SIG-M5 treated with dmso at 0.1 percent for 504 hours (cell line): ENCODE results near the gene C7.
"Not testable (repeated sequence)": the region's sequence is repeated elsewhere in the genome, so short reads cannot be mapped to it uniquely, and the experiment has no call there.

Source experiments
- DNase-seq: peaks from one replicate; lab custom pipeline; 2025; ENCODE audit not compliant: unreplicated experiment; lab: John Stamatoyannopoulos, UW

C7 gene

DNA sequence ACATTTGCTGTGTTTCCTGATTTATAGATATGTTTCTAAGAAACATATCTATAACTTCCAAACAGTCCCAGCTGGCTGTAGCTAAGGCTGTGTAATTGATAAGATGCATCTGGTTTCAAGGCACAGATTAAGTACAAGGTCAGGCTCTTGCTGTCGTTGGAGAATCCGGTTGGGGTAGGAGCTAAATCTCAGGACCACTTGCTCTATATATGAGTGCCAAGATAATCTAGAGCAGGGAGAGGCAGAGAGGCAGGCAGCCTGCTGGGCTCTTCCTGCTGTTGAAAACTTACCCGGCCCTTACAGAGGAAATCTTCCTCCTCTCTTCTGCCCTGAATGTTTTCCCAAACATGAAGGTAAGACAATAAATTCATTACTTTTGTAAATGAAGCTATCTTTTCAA lies at the start of gene C7:
C7 (plus strand) TSS at position 234 of the 400 bp plus-strand sequence; CDS start at position 348, 114 bp downstream.
- DNase-seq: no peak

GRCh38 chr5:40860711-40861110 lies 48.6 kb upstream of the C7 start:
- DNase-seq: no peak

DNA sequence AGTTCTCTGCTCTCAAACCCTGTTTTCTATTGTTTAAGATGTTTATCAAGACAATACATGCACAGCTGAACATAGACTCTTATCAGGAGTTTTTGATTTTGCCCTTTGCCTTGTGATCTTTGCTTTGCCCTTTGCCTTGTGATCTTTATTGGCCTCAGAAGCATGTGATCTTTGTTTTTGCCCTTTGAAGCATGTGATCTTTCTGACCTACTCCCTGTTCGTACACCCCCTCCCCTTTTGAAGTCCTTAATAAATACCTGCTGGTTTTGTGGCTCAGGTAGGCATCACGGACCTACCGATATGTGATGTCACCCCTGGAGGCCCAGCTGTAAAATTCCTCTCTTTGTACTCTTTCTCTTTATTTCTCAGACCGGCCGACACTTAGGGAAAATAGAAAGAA lies 44.3 kb upstream of the C7 start:
- DNase-seq: not testable (repeated sequence)

DNA sequence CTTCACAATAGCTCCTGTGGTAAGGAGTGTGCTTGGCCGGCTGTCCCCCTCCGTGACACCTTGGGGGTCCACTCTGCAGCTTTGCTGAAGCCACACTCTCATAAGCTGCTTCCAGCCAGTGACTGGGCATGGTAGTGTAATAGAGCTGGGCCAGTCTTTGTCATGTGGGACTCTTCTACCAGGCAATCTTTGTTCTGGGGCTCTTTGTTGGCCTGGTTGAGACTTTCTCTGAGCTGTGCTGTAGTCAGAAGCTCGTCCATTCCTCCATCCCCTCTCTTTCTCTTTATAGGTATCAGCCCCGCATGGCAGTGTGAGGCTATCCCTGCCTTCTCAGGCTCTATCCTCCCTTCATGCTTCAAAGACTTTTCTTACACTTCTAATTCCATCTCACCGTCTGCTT lies 42.5 kb upstream of the C7 start:
- no peak for DNase-seq

GRCh38 chr5:40869384-40869783 lies 39.9 kb upstream of the C7 start:
- DNase-seq: no peak

DNA sequence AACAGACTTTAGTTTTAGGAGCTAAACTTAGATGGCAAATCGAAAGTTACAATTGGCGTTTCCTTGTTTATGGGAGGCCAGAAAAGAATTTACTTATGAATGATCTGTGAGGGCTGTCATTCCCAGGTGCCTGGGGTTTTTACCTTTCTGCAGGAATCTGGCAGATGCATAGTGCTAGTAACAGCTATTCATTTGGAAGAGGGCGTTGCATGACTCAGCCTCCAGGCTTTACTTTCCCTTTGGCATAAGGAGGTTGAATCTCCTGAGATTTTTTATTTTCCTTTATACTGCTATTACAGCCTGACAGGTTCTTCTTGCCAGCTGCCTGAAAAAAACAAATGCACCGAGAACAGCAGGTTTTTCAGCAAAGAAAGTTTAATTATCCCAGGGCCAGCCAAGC lies 38.1 kb upstream of the C7 start:
- DNase-seq: no peak

DNA sequence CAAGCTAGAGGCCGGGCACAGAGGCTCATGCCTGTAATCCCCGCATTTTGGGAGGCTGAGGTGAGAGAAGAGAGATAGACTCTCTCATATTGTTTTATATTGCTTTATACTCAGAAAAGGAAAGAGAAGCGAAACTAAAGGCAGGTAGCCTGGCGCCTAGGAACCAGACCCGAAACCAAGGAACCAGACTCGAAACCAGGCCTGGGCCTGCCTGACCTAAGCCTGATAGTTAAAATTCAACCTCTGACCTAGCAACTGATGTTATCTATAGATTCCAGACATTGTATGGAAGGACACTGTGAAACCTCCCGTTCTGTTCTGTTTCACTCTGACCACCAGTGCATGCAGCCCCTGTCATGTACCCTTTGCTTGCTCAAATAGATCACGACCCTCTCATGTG lies 37.0 kb upstream of the C7 start:
- not testable (repeated sequence) for DNase-seq

GRCh38 chr5:40873286-40873880 lies 35.9 kb upstream of the C7 start:
- peak; percentile 34 for DNase-seq

- DNase-seq: no peak
Measured at GRCh38 chr5:40875958-40876357, 33.3 kb upstream of the C7 start.

GRCh38 chr5:40877371-40877988 lies 31.8 kb upstream of the C7 start:
- DNase-seq: no peak

DNA sequence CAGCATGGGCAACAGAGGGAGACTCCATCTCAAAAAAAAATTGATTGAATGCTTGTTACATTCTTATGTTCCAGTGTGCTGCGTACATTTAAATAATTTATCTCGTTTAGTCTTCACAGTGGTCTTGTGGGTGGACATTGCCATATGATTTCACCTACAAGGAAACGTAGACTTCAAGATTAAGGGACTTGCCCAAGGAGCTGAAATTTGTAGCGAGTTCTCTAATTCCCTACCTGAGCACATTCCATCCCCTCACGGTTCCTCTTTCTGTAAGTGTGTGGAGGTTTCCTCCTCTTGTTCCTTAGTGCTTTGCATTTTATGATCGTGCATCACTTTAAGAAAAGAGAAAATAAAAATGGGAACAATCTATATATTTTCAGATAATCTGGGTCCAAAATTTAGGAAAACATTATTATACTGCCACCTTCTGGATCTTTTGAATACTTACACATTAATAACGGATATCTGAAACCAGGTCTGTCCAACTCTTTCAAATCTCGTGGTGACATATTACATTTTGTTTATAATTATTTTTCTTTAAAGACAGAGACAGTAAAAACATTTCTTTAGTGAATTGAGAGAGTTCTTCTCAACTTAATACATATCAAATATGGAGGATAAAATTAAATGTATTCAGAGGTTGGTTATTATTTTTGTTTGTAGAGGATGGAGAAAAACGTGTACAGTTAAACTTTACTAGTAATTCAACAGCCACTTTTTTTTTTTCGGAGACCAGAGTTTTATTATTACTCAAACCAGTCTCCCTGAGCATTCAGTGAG lies 29.9 kb upstream of the C7 start:
- DNase-seq: peak; percentile 59

DNA sequence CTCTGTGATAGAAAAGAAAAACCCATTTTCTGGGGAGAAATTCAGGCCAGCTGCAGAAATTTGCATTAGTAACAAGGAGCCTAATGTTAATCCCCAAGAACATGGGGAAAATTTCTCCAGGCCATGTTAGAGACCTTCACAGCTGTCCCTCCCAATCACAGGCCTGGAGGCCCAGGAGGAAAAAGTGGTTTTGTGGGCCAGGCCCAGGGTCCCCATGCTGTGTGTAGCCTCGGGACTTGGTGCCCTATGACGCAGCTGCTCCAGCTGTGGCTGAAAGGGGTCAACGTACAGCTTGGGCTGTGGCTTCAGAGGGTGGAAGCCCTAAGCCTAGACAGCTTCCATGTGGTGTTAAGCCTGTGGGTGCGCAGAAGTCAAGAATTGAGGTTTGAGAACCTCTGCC lies 27.0 kb upstream of the C7 start:
- DNase-seq: no peak

- not testable (repeated sequence) for DNase-seq
Measured at GRCh38 chr5:40883051-40883450, 26.2 kb upstream of the C7 start.

DNA sequence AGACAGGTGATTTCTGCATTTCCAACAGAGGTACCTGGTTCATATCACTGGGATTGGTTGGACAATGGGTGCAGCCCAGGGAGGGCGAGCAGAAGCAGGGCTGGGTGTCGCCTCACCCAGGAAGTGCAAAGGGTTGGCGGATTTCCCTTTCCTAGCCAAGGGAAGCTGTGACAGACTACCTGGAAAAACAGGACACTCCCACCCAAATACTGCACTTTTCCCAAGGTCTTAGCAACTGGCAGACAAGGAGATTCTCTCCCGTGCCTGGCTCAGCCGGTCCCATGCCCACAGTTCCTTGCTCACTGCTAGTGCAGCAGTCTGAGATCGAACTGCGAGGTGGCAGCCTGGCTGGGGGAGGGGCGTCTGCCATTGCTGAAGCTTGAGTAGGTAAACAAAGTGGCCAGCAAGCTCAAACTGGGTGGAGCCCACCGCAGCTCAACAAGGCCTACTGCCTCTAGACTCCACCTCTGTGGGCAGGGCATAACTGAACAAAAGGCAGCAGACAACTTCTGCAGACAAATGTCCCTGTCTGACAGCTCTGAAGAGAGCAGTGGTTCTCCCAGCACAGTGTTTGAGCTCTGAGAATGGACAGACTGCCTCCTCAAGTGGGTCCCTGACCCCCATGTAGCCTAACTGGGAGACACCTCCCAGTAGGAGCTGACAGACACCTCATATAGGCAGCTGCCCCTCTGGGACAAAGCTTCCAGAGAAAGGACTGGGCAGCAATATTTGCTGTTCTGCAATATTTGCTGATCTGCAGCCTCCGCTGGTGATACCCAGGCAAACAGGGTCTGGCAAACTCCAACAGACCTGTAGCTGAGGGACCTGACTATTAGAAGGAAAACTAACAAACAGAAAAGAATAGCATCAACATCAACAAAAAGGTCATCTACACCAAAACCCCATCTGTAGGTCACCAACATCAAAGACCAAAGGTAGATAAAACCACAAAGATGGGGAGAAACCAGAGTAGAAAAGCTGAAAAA lies 13.6 kb upstream of the C7 start:
- not testable (repeated sequence) for DNase-seq

- peak; percentile 76 for DNase-seq
Measured at GRCh38 chr5:40904205-40904993, 4.9 kb upstream of the C7 start.

DNA sequence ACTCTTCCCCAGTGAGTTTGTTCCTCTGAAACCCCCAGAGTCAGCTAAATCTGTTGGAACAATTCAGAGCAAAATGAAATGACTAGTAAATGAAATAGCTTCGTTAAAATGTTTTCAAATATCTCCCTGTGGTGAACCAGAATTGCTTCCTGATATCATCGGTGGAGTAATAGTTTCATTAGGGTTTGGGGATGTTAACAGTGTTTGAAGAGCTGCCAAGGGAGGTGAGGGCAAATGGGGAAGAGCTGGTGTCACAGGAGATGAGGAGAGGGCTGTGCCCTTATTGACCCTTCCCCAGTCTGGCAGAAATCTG lies 4.3 kb upstream of the C7 start:
- no peak for DNase-seq

DNA sequence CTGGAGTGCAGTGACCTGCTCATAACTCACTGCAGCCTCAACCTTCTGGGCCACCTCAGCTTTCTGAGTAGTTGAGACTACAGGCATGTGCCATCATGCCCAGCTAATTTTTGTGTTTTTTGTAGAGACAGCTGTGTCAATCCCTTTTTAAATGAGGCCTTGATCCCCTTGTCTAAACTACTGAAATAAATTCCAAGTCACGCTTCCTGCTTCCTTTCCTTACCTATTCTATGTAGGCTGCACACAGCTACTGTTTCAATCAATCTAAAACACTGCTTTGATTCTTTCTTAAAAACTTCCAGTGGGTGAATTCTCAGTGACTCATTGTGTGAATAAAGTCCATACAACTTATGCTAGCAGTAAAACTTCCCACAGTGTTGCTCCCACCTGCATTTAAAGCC lies 2.9 kb upstream of the C7 start:
- DNase-seq: no peak

DNA sequence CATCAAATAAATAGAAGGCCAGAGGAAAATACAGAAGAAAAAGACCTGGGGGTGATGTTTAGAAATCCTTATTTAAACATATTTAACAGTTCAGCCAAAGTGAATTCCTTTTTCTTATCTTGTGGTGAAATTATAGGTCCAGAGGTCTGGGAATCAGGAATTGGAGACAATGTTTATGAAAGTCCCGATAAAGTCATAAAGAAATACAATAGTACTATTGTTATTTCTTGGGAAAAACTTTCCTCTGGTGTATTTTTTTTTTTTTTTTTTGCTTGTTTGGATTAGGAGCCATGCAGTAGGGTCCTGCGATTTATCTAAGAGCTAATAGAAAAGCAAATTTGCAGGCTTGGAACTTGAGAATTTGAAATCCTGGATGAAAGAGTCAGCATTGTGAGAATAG lies 426 bp downstream of the C7 start:
- DNase-seq: no peak

DNA sequence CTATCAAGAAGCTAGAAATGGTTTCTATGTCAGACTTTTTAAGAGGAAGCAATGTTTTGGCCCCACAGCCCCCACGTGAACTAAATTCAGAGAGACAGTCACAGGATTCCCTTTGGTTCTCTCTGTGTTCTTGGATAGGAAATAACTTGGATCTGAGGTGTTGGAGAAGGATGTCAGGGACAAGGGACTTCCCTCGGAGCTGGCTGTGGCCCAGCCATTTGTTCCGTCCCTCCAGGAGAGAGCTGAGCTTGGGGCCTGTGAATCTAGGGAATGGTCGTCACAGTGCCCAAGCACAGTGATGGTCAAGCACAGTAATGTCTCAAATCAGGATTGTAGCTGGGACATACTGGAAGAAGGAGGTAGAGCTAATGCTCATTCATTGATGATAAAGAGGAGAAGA lies 2.0 kb downstream of the C7 start:
- no peak for DNase-seq

GRCh38 chr5:40914835-40915234 lies 5.5 kb downstream of the C7 start:
- DNase-seq: no peak
